GM19452 (cell line): ENCODE measurements around the gene ANKUB1.

Source experiments
- ATAC-seq: cut with Tn5 transposase; IDR thresholded peaks from one replicate; pipeline ENCODE4 v1.9.1; 2021; ENCODE audit not compliant: unreplicated experiment

The ANKUB1 gene

DNA sequence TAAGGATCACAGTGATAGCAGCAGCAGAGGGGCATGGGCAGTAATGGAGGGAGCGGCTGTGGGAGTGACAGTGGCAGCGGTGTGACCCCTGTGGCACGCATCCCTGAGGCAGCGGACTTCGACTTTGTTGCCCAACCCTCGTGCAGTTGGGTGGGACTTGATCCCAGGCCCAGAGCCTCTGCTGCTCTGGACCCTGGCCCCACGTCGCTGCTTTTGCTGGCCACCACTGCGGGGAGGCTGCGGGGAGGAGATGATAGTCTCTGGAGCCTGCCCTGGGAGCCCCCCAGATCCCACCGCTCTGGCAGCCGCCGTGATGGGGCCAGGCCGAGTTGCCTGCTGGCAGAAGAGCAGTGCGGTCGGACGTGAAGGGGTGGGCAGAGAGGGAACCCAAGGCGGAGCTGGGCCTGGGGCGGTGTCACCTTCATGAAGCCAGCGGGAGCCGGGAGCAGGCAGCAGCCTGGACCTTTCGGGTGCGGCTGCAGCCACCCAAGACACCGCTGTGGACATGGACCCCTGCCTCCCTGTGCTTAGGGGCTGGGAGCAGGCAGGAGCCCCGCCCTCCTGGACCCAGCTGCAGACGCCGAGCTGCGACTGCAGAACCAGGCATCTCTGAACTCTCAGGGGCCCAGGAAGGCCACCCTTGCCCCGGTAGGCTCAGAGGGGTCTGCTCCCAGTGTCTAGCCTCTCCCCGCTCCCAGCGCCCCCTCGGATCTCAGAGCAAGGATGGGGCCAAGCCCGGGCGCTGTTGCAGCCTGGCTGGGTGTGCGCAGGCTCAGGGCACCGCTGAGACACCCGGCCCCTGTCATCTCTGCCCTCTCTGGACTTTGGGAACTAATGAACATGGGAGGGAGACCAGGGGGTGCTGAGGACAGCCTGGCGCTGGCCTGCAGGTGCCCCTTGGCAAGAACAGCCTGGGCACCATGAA, 78.4 kb downstream of the ANKUB1 start:
- ATAC-seq: no peak
